Epithelial cell of proximal tubule (primary cell): ENCODE measurements around the gene HLA-DPA1. TPM values are rescaled to one million over a fixed set of nuclear protein-coding genes. Genes with fewer than 3 reads are reported as not detected.

Source experiments
- DNase-seq: peaks from one replicate; pipeline ENCODE4 v3.0.0-alpha.2; 2011; ENCODE audit warnings: low read depth
- H3K4me3 ChIP-seq: 2 replicates; pipeline ENCODE4 v1.5.1; 2011; ENCODE audit warnings: low read depth, mild to moderate bottlenecking, low read length
- CTCF ChIP-seq: conservative IDR thresholded peaks from 2 replicates; pipeline ENCODE4 v1.5.1; 2012; ENCODE audit warnings: low read depth, mild to moderate bottlenecking, low read length
- total RNA-seq: library from RNA; depleted of rRNA; stranded (reverse); fragments of >200 nt; gene quantifications from 2 replicates; pipeline ENCODE4 v1.2.3, GENCODE V29; 2015

HLA-DPA1 gene
- total RNA-seq, 1 donor from 2014 or later = 6.8 TPM

- no peak for TF ChIP-seq CTCF
- no peak for DNase-seq
- H3K4me3 ChIP-seq = no peak overlapping the region
These were observed 38.9 kb downstream of the HLA-DPA1 start for GRCh38 chr6:33034554-33034953.

GRCh38 chr6:33030245-33030644 is 43.2 kb downstream of the HLA-DPA1 start:
- no peak for TF ChIP-seq CTCF
- H3K4me3 ChIP-seq = no peak overlapping the region
- DNase-seq = no peak

GRCh38 chr6:33029328-33030184 is 43.9 kb downstream of the HLA-DPA1 start:
- no peak for DNase-seq
- TF ChIP-seq CTCF = no peak

GRCh38 chr6:33028220-33028849 is 45.1 kb downstream of the HLA-DPA1 start:
- H3K4me3 ChIP-seq = no peak overlapping the region
- TF ChIP-seq CTCF = no peak
- DNase-seq = no peak

More at GRCh38 chr6:33029328-33030184, 43.9 kb downstream of the HLA-DPA1 start:
- no peak overlapping the region for H3K4me3 ChIP-seq

- DNase-seq = no peak
- no peak for TF ChIP-seq CTCF
- no peak overlapping the region for H3K4me3 ChIP-seq
These were observed 48.9 kb downstream of the HLA-DPA1 start for GRCh38 chr6:33024521-33024920.

GRCh38 chr6:33023536-33023935 is 49.9 kb downstream of the HLA-DPA1 start:
- DNase-seq = no peak
- H3K4me3 ChIP-seq = no peak overlapping the region
- TF ChIP-seq CTCF = no peak
